Measurements from ENCODE around the gene IL1RN. TPM values are rescaled to one million over a fixed set of nuclear protein-coding genes. Genes with fewer than 3 reads are reported as not detected.

IL1RN gene
- total and polyA plus RNA-seq, 10 of the 15 experiments (the other 5 are each of a cell fraction or from before 2014, with no cell fraction given), result 0.04 TPM; not detected in 7

DNA sequence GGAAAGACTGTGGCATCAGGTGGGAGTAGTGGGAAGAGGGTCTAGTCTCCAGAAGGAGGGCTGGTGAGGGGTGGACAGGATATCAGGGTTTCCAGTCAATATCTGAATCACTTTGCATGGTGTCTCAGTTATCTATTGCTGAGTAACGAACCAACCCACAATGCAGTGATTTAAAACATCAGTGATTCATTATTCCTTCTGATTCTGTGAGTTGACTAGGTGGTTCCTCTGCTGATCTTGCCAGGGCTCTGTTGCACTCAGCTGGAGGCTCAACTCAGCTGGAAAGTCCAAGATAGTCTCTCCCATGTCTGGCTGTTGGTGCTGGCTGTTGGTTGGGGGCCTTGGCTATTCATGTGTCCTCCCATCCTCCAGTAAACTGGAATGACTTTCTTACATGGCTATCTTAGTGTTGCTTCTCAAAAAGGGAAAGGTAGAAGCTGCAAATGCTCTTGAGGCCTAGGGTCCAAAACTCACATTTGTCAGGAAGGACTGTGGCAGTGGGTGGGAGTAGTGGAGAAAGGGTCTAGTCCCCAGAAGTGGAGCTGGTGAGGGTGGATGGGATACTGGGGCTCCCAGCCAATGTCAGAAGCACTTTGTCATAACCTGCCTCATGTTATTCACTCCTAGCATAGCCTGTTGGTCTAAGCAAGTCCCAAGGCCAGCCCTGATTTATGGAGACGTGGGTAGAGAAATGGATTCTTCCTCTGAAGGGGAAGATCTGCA, 45.7 kb upstream of the IL1RN start:
- no peaks in the 10 kb centered on the region for H3K36me3 ChIP-seq (ENCODE audit: control insufficient read depth in 2 of 2, insufficient read depth in 2 of 2, low read length in 1 of 2)
- H3K27ac ChIP-seq (ENCODE audit: control insufficient read depth, insufficient read depth), result no peak overlapping the region
- no peak overlapping the region for H2AFZ ChIP-seq (ENCODE audit: control insufficient read depth, low read depth, low read length)
- no peaks in the 10 kb centered on the region for H3K9me3 ChIP-seq (replicated peaks; ENCODE audit: control insufficient read depth, insufficient read depth, low read length)
- FAIRE-seq (no peak), DNase-seq (ENCODE audit: low read depth, low spot score) (no peak), ATAC-seq (no peak)
- WGBS (ENCODE audit: insufficient coverage, insufficient replicate concordance, low lambda C conversion rate, missing lambda C conversion rate), result 0% methylated on average over 2 of the region's 2 CpGs
- POLR2A ChIA-PET, result no interaction called here
- H3K9ac ChIP-seq (ENCODE audit: control insufficient read depth, insufficient read depth, low read length), result no peak overlapping the region
- H4K20me1 ChIP-seq (ENCODE audit: control insufficient read depth, insufficient read depth), result no peaks in the 10 kb centered on the region
- H3K4me3 ChIP-seq, result no peak overlapping the region
- H3K27me3 ChIP-seq (replicated peaks in 1 of 2; ENCODE audit: control insufficient read depth in 2 of 2, insufficient read depth in 2 of 2, low read length in 1 of 2), result no peaks in the 10 kb centered on the region; a peak in 1 of 4 replicates
- BruUV-seq (replicated peaks), result no TSS peak
- SMC1A ChIA-PET (ENCODE audit: uncharacterized antibody, unreplicated experiment), result interaction anchor here (0.7 to 2.5 kb wide), 2 partner anchors 56 to 59 kb away, joined by 3 to 10 read pairs; no protein-coding TSS in a partner anchor
- in situ Hi-C loops (cut with MboI), result no loop called here
- RAD21 ChIA-PET (ENCODE audit: unreplicated experiment), result interaction anchor here (1.0 to 1.5 kb wide), 3 partner anchors 41 to 118 kb away, joined by 3 to 4 read pairs (median 3); no protein-coding TSS in a partner anchor
- no peak overlapping the region for H3K4me2 ChIP-seq (ENCODE audit: control insufficient read depth, insufficient read depth)
- H3K4me1 ChIP-seq (ENCODE audit: control insufficient read depth, insufficient read depth, low read length), result no peaks in the 10 kb centered on the region
- intact Hi-C loops (cut with micrococcal nuclease; ENCODE audit: unreplicated experiment), result loop anchor here (2.0 kb wide), 2 partner anchors 57 to 117 kb away; no protein-coding TSS in a partner anchor
- H3K79me2 ChIP-seq (ENCODE audit: control insufficient read depth, insufficient read depth, low read length), result no peaks in the 10 kb centered on the region
- TF ChIP-seq PAX5 (IDR thresholded peaks at IDR 0.05; ENCODE audit: borderline replicate concordance, low read depth, low read length) (no peak), IKZF2 (IDR thresholded peaks at IDR 0.05) (no peak), GABPA (IDR thresholded peaks at IDR 0.05; ENCODE audit: low read depth) (no peak), BRCA1 (IDR thresholded peaks at IDR 0.05; ENCODE audit: low read depth, low read length) (no peak), NFYB (IDR thresholded peaks at IDR 0.05; ENCODE audit: insufficient read depth, low read depth, low read length) (no peak), RB1 (IDR thresholded peaks at IDR 0.05; ENCODE audit: borderline replicate concordance) (no peak), HDAC6 (IDR thresholded peaks at IDR 0.05; ENCODE audit: unreplicated experiment) (no peak), RELB (IDR thresholded peaks at IDR 0.05; ENCODE audit: low read depth) (no peak), TCF7 (IDR thresholded peaks at IDR 0.05; ENCODE audit: borderline replicate concordance) (no peak), STAT3 (IDR thresholded peaks at IDR 0.05; ENCODE audit: low read depth, low read length) (no peak), TAF1 (IDR thresholded peaks at IDR 0.05; ENCODE audit: borderline replicate concordance, low read depth, low read length) (no peak)
- TF ChIP-seq, protein P1, sequence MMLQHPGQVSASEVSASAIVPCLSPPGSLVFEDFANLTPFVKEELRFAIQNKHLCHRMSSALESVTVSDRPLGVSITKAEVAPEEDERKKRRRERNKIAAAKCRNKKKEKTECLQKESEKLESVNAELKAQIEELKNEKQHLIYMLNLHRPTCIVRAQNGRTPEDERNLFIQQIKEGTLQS (IDR thresholded peaks at IDR 0.05; ENCODE audit: borderline replicate concordance, extremely low read depth, low read depth, low read length), result no peak
- TF ChIP-seq, protein P2, sequence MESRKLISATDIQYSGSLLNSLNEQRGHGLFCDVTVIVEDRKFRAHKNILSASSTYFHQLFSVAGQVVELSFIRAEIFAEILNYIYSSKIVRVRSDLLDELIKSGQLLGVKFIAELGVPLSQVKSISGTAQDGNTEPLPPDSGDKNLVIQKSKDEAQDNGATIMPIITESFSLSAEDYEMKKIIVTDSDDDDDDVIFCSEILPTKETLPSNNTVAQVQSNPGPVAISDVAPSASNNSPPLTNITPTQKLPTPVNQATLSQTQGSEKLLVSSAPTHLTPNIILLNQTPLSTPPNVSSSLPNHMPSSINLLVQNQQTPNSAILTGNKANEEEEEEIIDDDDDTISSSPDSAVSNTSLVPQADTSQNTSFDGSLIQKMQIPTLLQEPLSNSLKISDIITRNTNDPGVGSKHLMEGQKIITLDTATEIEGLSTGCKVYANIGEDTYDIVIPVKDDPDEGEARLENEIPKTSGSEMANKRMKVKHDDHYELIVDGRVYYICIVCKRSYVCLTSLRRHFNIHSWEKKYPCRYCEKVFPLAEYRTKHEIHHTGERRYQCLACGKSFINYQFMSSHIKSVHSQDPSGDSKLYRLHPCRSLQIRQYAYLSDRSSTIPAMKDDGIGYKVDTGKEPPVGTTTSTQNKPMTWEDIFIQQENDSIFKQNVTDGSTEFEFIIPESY (IDR thresholded peaks at IDR 0.05), result no peak
- TF ChIP-seq, protein P3, sequence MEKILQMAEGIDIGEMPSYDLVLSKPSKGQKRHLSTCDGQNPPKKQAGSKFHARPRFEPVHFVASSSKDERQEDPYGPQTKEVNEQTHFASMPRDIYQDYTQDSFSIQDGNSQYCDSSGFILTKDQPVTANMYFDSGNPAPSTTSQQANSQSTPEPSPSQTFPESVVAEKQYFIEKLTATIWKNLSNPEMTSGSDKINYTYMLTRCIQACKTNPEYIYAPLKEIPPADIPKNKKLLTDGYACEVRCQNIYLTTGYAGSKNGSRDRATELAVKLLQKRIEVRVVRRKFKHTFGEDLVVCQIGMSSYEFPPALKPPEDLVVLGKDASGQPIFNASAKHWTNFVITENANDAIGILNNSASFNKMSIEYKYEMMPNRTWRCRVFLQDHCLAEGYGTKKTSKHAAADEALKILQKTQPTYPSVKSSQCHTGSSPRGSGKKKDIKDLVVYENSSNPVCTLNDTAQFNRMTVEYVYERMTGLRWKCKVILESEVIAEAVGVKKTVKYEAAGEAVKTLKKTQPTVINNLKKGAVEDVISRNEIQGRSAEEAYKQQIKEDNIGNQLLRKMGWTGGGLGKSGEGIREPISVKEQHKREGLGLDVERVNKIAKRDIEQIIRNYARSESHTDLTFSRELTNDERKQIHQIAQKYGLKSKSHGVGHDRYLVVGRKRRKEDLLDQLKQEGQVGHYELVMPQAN (conservative IDR thresholded peaks at IDR 0.05), result no peak
- CTCF ChIA-PET, result interaction anchor here (1.4 to 11.8 kb wide), 5 partner anchors 10 to 155 kb away, joined by 3 to 182 read pairs (median 14); no protein-coding TSS in a partner anchor

All from GM12878 (cell line).